Measurements from ENCODE around the gene DCDC2C. TPM values are rescaled to one million over a fixed set of nuclear protein-coding genes. Genes with fewer than 3 reads are reported as not detected.

The DCDC2C gene, protein sequence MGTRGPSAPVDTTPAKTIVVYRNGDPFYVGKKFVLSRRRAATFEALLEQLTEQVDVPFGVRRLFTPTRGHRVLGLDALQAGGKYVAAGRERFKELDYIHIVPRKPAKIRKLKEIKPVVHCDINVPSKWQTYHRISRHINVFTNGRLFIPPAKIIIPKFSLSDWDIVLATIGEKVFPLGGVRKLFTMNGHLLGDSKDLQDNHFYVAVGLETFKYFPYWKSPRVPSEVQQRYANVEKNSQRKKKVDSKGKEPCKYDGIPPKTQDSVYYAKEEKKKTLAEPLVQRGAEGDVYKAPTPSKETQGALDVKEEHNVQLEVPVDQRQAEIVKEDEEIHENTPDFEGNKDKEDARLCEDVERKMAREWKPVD
- polyA plus RNA-seq (not detected in 2 replicates), polyA minus RNA-seq (not detected in 2 replicates)

DNA sequence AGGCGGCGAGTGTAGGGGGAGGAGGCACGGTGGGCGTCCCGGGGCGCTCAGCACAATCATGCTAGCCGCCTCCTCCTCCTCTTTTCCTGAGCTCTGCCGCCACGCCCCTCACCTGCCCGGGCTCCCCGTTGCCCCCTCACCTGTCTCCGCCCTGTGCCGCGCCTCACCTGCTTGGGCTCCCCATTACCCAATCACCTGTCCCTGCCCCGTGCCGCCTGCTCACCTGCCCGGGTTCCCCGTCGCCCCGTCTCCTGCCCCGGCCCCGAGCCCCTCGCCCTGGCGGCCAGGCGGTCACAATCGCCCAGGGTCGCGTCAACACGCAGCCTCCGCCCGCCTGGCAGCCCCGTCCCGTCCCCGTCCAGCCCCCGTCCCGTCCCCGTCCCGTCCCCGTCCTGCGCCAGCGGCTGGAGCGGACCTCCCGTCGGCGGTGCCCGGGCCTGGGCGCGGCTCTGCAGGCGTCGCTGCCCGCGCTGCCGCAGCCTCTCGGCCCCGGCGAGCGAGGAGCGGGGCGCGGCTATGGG lies at the start of gene DCDC2C:
TSS of gene DCDC2C (plus strand) at position 340 of the 521 bp plus-strand sequence. CDS start at position 517, 177 bp downstream.
- Histone ChIP-seq H3K9ac (ENCODE audit: low read length) (no peak within 1 kb of the TSS), H3K4me2 (ENCODE audit: low read length) (no peak within 1 kb of the TSS), H3K36me3 (ENCODE audit: insufficient read depth, low read length) (no peaks in the 10 kb centered on the region), H3K4me3 (ENCODE audit: low read length) (no peak within 1 kb of the TSS), H3K27ac (ENCODE audit: low read length) (no peak within 1 kb of the TSS), H3K79me2 (replicated peaks; ENCODE audit: insufficient read depth, low read length) (no peaks in the 10 kb centered on the region), H3K9me3 (ENCODE audit: low read length) (peaks cover 4% of the 10 kb centered on the region), H4K20me1 (ENCODE audit: insufficient read depth) (no peaks in the 10 kb centered on the region), H2AFZ (ENCODE audit: low read depth, low read length) (no peak within 1 kb of the TSS), H3K9me2 (ENCODE audit: insufficient read depth, low read length) (no peaks in the 10 kb centered on the region), H3K27me3 (ENCODE audit: insufficient read depth, low read depth, low read length) (peaks cover 6% of the 10 kb centered on the region), H3F3A (ENCODE audit: insufficient read depth, low read length, poor library complexity, severe bottlenecking) (no peaks in the 10 kb centered on the region)
- TF ChIP-seq RAD21 (conservative IDR thresholded peaks at IDR 0.05) (no peak), EZH2 (IDR thresholded peaks at IDR 0.05; ENCODE audit: borderline replicate concordance, insufficient read depth, low read length, poor library complexity, severe bottlenecking) (no peak), EP300 (conservative IDR thresholded peaks at IDR 0.05; ENCODE audit: poor library complexity, severe bottlenecking) (no peak), MXI1 (conservative IDR thresholded peaks at IDR 0.05; ENCODE audit: poor library complexity, severe bottlenecking) (no peak)
- TF ChIP-seq, protein P1, sequence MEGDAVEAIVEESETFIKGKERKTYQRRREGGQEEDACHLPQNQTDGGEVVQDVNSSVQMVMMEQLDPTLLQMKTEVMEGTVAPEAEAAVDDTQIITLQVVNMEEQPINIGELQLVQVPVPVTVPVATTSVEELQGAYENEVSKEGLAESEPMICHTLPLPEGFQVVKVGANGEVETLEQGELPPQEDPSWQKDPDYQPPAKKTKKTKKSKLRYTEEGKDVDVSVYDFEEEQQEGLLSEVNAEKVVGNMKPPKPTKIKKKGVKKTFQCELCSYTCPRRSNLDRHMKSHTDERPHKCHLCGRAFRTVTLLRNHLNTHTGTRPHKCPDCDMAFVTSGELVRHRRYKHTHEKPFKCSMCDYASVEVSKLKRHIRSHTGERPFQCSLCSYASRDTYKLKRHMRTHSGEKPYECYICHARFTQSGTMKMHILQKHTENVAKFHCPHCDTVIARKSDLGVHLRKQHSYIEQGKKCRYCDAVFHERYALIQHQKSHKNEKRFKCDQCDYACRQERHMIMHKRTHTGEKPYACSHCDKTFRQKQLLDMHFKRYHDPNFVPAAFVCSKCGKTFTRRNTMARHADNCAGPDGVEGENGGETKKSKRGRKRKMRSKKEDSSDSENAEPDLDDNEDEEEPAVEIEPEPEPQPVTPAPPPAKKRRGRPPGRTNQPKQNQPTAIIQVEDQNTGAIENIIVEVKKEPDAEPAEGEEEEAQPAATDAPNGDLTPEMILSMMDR (IDR thresholded peaks at IDR 0.05; ENCODE audit: poor library complexity, severe bottlenecking) = no peak

DNA sequence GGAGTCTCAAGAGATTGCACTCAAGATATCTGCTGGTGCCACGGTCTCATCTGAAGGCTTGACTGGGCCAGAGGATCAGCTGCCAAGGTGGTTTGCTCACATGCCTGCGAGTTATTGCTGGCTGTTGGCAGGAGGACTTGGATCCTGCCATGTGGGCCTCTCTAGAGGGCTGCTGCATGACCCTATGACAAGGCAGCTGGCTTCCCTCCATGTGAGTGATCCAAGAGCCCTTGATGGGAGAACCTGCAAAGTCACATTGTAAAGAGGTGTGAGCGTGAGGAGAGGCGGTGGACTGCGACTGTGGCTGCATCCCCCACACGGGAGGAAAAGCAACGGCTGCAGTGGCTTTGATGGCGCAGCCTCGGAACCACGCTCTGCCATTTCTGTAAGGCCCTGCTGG lies 49.4 kb upstream of the DCDC2C start:
- TF ChIP-seq, protein P1 (IDR thresholded peaks at IDR 0.05; ENCODE audit: poor library complexity, severe bottlenecking) = no peak
- TF ChIP-seq POLR2AphosphoS5 (IDR thresholded peaks at IDR 0.05) = no peak
- TF ChIP-seq SMC3 (conservative IDR thresholded peaks at IDR 0.05; ENCODE audit: poor library complexity) = no peak
- no peak for TF ChIP-seq TAF1 (IDR thresholded peaks at IDR 0.05; ENCODE audit: low read depth)
- TF ChIP-seq EP300 (conservative IDR thresholded peaks at IDR 0.05; ENCODE audit: poor library complexity, severe bottlenecking) = no peak
- TF ChIP-seq, protein P2, sequence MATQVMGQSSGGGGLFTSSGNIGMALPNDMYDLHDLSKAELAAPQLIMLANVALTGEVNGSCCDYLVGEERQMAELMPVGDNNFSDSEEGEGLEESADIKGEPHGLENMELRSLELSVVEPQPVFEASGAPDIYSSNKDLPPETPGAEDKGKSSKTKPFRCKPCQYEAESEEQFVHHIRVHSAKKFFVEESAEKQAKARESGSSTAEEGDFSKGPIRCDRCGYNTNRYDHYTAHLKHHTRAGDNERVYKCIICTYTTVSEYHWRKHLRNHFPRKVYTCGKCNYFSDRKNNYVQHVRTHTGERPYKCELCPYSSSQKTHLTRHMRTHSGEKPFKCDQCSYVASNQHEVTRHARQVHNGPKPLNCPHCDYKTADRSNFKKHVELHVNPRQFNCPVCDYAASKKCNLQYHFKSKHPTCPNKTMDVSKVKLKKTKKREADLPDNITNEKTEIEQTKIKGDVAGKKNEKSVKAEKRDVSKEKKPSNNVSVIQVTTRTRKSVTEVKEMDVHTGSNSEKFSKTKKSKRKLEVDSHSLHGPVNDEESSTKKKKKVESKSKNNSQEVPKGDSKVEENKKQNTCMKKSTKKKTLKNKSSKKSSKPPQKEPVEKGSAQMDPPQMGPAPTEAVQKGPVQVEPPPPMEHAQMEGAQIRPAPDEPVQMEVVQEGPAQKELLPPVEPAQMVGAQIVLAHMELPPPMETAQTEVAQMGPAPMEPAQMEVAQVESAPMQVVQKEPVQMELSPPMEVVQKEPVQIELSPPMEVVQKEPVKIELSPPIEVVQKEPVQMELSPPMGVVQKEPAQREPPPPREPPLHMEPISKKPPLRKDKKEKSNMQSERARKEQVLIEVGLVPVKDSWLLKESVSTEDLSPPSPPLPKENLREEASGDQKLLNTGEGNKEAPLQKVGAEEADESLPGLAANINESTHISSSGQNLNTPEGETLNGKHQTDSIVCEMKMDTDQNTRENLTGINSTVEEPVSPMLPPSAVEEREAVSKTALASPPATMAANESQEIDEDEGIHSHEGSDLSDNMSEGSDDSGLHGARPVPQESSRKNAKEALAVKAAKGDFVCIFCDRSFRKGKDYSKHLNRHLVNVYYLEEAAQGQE (IDR thresholded peaks at IDR 0.05; ENCODE audit: borderline replicate concordance) = no peak
- no peak for TF ChIP-seq RAD21 (conservative IDR thresholded peaks at IDR 0.05)
- no peak for TF ChIP-seq EZH2 (IDR thresholded peaks at IDR 0.05; ENCODE audit: borderline replicate concordance, insufficient read depth, low read length, poor library complexity, severe bottlenecking)
- TF ChIP-seq MXI1 (conservative IDR thresholded peaks at IDR 0.05; ENCODE audit: poor library complexity, severe bottlenecking) = no peak
- Histone ChIP-seq H3K27ac (ENCODE audit: low read length) (no peak overlapping the region), H3K4me2 (ENCODE audit: low read length) (no peak overlapping the region), H3K36me3 (ENCODE audit: insufficient read depth, low read length) (no peaks in the 10 kb centered on the region), H3K4me3 (ENCODE audit: low read length) (no peak overlapping the region), H3K9ac (ENCODE audit: low read length) (no peak overlapping the region), H4K20me1 (ENCODE audit: insufficient read depth) (no peaks in the 10 kb centered on the region), H3F3A (ENCODE audit: insufficient read depth, low read length, poor library complexity, severe bottlenecking) (no peaks in the 10 kb centered on the region), H3K9me3 (ENCODE audit: low read length) (no peaks in the 10 kb centered on the region), H3K27me3 (ENCODE audit: insufficient read depth, low read depth, low read length) (no peaks in the 10 kb centered on the region), H2AFZ (ENCODE audit: low read depth, low read length) (no peak overlapping the region), H3K79me2 (replicated peaks; ENCODE audit: insufficient read depth, low read length) (no peaks in the 10 kb centered on the region), H3K9me2 (ENCODE audit: insufficient read depth, low read length) (no peaks in the 10 kb centered on the region)
